CD8-positive, alpha-beta memory T cell (primary cell): ENCODE results near the gene CDH8. TPM values are rescaled to one million over a fixed set of nuclear protein-coding genes. Genes with fewer than 3 reads are reported as not detected.
"Not testable (repeated sequence)": the region's sequence is repeated elsewhere in the genome, so short reads cannot be mapped to it uniquely, and the experiment has no call there.

Source experiments
- CTCF ChIA-PET: fragments of 350-600 bp; sonication (Branson Sonifier 250); formaldehyde crosslinking; loops from one replicate; lab custom pipeline; 2021; ENCODE audit warnings: antibody characterized with exemption; lab: Charles Lee
- POLR2A ChIA-PET: fragments of 350-600 bp; sonication (Branson Sonifier 250); formaldehyde crosslinking; loops from one replicate; lab custom pipeline; 2021; ENCODE audit warnings: antibody characterized with exemption; lab: Charles Lee
- DNase-seq, 5 donors: peaks; one replicate each; pipeline versions ENCODE4 v3.0.0 to v3.0.0-alpha.2; 2020 to 2022; ENCODE audit warnings: mixed read lengths in 1 of 5
- H3K27ac ChIP-seq: one replicate; pipeline ENCODE4 v1.7.0; 2013; ENCODE audit warnings: low read depth, mild to moderate bottlenecking, low read length, moderate library complexity
- H3K27me3 ChIP-seq: 2 replicates; pipeline ENCODE4 v1.7.0; 2013; ENCODE audit warnings: low read length, mild to moderate bottlenecking; ENCODE audit not compliant: insufficient read depth, poor library complexity, severe bottlenecking
- H3K36me3 ChIP-seq: 2 replicates; pipeline ENCODE4 v1.7.0; 2013; ENCODE audit warnings: mild to moderate bottlenecking, low read length, moderate library complexity; ENCODE audit not compliant: insufficient read depth
- H3K4me1 ChIP-seq: 2 replicates; pipeline ENCODE4 v1.7.0; 2013; ENCODE audit warnings: mild to moderate bottlenecking, low read length, moderate library complexity; ENCODE audit not compliant: insufficient read depth
- H3K4me3 ChIP-seq: 2 replicates; pipeline ENCODE4 v1.7.0; 2013; ENCODE audit warnings: mild to moderate bottlenecking, low read length
- H3K9me3 ChIP-seq: 2 replicates; pipeline ENCODE4 v1.7.0; 2013; ENCODE audit warnings: mild to moderate bottlenecking, low read length
- H3K27ac Mint-ChIP-seq, 8 donors: one replicate each; pipeline ENCODE4 v1.8.0; 2020 to 2021; ENCODE audit warnings: mixed read lengths in 8 of 8, mild to moderate bottlenecking in 6 of 8, inconsistent platforms in 3 of 8, moderate library complexity in 3 of 8
- H3K27me3 Mint-ChIP-seq, 2 donors: one replicate each; pipeline ENCODE4 v1.8.0; 2020 to 2021; ENCODE audit warnings: mixed read lengths in 2 of 2, mild to moderate bottlenecking in 1 of 2, moderate library complexity in 1 of 2
- H3K36me3 Mint-ChIP-seq, 3 donors: one replicate each; pipeline ENCODE4 v1.8.0; 2020 to 2021; ENCODE audit warnings: mixed read lengths in 3 of 3, inconsistent platforms in 1 of 3, mild to moderate bottlenecking in 1 of 3
- H3K4me1 Mint-ChIP-seq, 3 donors: one replicate each; pipeline ENCODE4 v1.8.0; 2020 to 2021; ENCODE audit warnings: mixed read lengths in 3 of 3, inconsistent platforms in 1 of 3, mild to moderate bottlenecking in 1 of 3
- H3K4me3 Mint-ChIP-seq, 7 donors: one replicate each; pipeline ENCODE4 v1.8.0; 2020 to 2021; ENCODE audit warnings: mixed read lengths in 7 of 7, mild to moderate bottlenecking in 6 of 7, moderate library complexity in 4 of 7, inconsistent platforms in 2 of 7
- H3K9me3 Mint-ChIP-seq, 5 donors: one replicate each; pipeline ENCODE4 v1.8.0; 2020 to 2022; ENCODE audit warnings: mixed read lengths in 5 of 5, mild to moderate bottlenecking in 3 of 5, moderate library complexity in 2 of 5, inconsistent platforms in 1 of 5
- polyA plus RNA-seq: library from polyadenylated mRNA; unstranded; fragments of 300-500 nt; fragmentation: Illumina TruSeq; gene quantifications from one replicate; pipeline ENCODE4 v1.2.3, GENCODE V29; 2021
- total RNA-seq, 2 experiments: library from RNA; stranded (reverse); gene quantifications; one replicate each; pipeline ENCODE4 v1.2.3, GENCODE V29; 2021

The CDH8 gene
- total and polyA plus RNA-seq, 3 experiments from 2014 or later = not detected

DNA sequence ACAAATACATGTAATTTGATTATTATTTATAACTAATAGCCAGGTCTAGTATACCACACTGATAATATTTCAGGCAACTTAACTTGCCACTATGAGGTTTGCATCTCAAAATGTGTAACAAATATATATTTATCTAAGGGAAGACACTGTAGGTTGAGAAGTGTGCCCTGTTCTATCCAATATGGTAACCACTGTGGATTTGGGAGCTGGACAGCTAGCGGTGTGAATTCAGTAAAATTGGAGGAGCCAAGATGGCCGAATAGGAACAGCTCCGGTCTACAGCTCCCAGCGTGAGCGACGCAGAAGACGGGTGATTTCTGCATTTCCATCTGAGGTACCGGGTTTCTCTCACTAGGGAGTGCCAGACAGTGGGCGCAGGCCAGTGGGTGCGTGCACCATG lies 235.0 kb downstream of the CDH8 start:
- H3K9me3 ChIP-seq, DNase-seq, H3K27me3 Mint-ChIP-seq, H3K27me3 ChIP-seq, POLR2A ChIA-PET, H3K36me3 Mint-ChIP-seq, H3K4me1 Mint-ChIP-seq, H3K27ac ChIP-seq, H3K4me1 ChIP-seq, H3K36me3 ChIP-seq, H3K4me3 Mint-ChIP-seq, H3K27ac Mint-ChIP-seq, CTCF ChIA-PET, H3K4me3 ChIP-seq: not testable (repeated sequence)
- H3K9me3 Mint-ChIP-seq = peaks cover 2 to 25% (median 14%) of the 10 kb centered on the region in 5 donors

- POLR2A ChIA-PET = no interaction called here
- H3K4me1 ChIP-seq = no peaks in the 10 kb centered on the region
- no peak overlapping the region for H3K27ac Mint-ChIP-seq
These were observed 237.5 kb downstream of the CDH8 start for GRCh38 chr16:61798741-61799140.

GRCh38 chr16:61797961-61798507 lies 238.2 kb downstream of the CDH8 start:
- Mint-ChIP-seq H3K4me1 (no peaks in the 10 kb centered on the region), H3K27ac (no peak overlapping the region), H3K36me3 (no peaks in the 10 kb centered on the region), H3K27me3 (no peaks in the 10 kb centered on the region), H3K9me3 (peaks cover 8 to 41% (median 29%) of the 10 kb centered on the region in 5 donors), H3K4me3 (no peak overlapping the region)
- no peaks in the 10 kb centered on the region for H3K9me3 ChIP-seq
- no peaks in the 10 kb centered on the region for H3K27me3 ChIP-seq
- ChIA-PET POLR2A (no interaction called here), CTCF (no interaction called here)
- DNase-seq = no peak
- no peaks in the 10 kb centered on the region for H3K36me3 ChIP-seq
- no peaks in the 10 kb centered on the region for H3K4me1 ChIP-seq
- no peak overlapping the region for H3K27ac ChIP-seq
- no peak overlapping the region for H3K4me3 ChIP-seq

More at GRCh38 chr16:61798741-61799140, 237.5 kb downstream of the CDH8 start:
- Mint-ChIP-seq H3K4me1 (no peaks in the 10 kb centered on the region), H3K4me3 (no peak overlapping the region), H3K9me3 (peaks cover 8 to 41% (median 23%) of the 10 kb centered on the region in 5 donors), H3K36me3 (no peaks in the 10 kb centered on the region), H3K27me3 (no peaks in the 10 kb centered on the region)
- Histone ChIP-seq H3K27ac (no peak overlapping the region), H3K4me3 (no peak overlapping the region), H3K9me3 (no peaks in the 10 kb centered on the region), H3K27me3 (no peaks in the 10 kb centered on the region), H3K36me3 (no peaks in the 10 kb centered on the region)
- CTCF ChIA-PET = no interaction called here
- no peak for DNase-seq

DNA sequence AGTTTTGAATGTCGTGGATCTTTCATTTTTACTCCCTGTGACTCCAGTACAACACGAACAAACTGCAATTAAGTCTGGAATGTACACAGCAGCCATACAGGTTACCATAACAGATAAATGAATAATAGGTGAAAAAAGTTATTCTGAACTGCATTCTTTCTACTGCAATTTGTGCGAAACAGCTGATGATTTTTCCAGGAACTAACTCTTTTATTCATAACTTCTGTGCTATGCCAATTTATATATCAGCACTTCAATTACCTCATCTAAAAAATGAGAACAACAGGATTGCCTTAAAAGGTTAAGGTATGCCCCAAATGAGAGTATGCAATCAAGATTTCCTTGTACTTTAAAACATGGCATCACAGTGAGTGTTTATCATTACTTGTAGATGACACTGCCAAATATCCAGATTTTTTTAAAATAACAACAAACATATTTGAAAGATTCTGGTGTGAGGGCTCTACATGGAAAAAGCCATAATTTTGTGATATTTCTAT lies 238.9 kb downstream of the CDH8 start:
- Mint-ChIP-seq H3K9me3 (peaks cover 8 to 44% (median 33%) of the 10 kb centered on the region in 5 donors), H3K4me3 (no peak overlapping the region), H3K4me1 (no peaks in the 10 kb centered on the region), H3K27me3 (no peaks in the 10 kb centered on the region), H3K27ac (no peak overlapping the region), H3K36me3 (no peaks in the 10 kb centered on the region)
- Histone ChIP-seq H3K36me3 (no peaks in the 10 kb centered on the region), H3K27ac (no peak overlapping the region), H3K4me1 (no peaks in the 10 kb centered on the region), H3K9me3 (no peaks in the 10 kb centered on the region), H3K27me3 (no peaks in the 10 kb centered on the region), H3K4me3 (no peak overlapping the region)
- CTCF ChIA-PET = no interaction called here
- POLR2A ChIA-PET = no interaction called here
- DNase-seq = no peak

DNA sequence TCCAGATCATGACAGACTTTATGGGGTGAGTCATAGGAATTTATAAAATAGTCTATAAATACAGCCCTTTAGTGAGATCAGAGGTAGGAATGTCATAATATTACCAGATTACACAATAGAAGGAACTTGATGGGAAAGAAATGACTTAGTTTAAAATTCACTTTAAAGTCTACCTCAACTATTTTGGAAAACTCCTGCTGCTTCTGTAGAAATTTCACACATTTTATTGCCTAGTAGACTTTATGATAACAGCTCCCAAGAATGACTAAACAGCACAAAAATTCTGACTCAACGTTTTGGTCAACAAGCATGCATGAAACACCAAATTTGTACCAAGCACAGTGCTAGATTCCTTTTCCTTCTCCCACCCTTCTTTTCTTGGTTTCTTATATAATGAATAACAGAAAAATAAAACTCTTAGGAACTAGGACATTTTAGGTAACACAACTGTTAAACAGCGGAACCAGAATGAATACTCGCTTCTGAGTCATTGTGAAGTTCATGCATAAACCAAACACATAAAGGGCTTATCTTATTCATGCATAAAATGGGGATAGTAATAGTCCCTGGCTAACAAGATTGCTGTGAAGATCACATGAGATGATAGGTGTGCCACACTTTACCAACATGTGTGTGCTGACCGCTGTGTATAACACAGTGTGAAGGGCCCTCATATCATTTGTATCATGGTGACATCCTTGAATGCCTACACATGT lies 243.9 kb downstream of the CDH8 start:
- Histone ChIP-seq H3K4me1 (no peaks in the 10 kb centered on the region), H3K27me3 (no peaks in the 10 kb centered on the region), H3K9me3 (peaks cover 7% of the 10 kb centered on the region), H3K27ac (no peak overlapping the region), H3K4me3 (no peak overlapping the region), H3K36me3 (no peaks in the 10 kb centered on the region)
- POLR2A ChIA-PET = no interaction called here
- H3K4me1 Mint-ChIP-seq = no peaks in the 10 kb centered on the region
- DNase-seq = no peak
- peaks cover 10 to 47% (median 26%) of the 10 kb centered on the region in 5 donors for H3K9me3 Mint-ChIP-seq
- CTCF ChIA-PET = no interaction called here
- H3K27ac Mint-ChIP-seq = no peak overlapping the region
- H3K4me3 Mint-ChIP-seq = no peak overlapping the region
- no peaks in the 10 kb centered on the region for H3K27me3 Mint-ChIP-seq
- H3K36me3 Mint-ChIP-seq = no peaks in the 10 kb centered on the region

GRCh38 chr16:61791464-61791863 lies 244.8 kb downstream of the CDH8 start:
- H3K36me3 Mint-ChIP-seq = no peaks in the 10 kb centered on the region
- peaks cover 10 to 43% (median 26%) of the 10 kb centered on the region in 5 donors for H3K9me3 Mint-ChIP-seq
- Histone ChIP-seq H3K36me3 (no peaks in the 10 kb centered on the region), H3K4me1 (no peaks in the 10 kb centered on the region), H3K4me3 (no peak overlapping the region), H3K9me3 (peaks cover 7% of the 10 kb centered on the region), H3K27ac (no peak overlapping the region), H3K27me3 (no peaks in the 10 kb centered on the region)
- H3K27me3 Mint-ChIP-seq = no peaks in the 10 kb centered on the region
- ChIA-PET CTCF (no interaction called here), POLR2A (no interaction called here)
- H3K4me1 Mint-ChIP-seq = no peaks in the 10 kb centered on the region
- no peak for DNase-seq
- H3K27ac Mint-ChIP-seq = no peak overlapping the region
- no peak overlapping the region for H3K4me3 Mint-ChIP-seq

- POLR2A ChIA-PET, H3K27ac ChIP-seq, H3K27me3 Mint-ChIP-seq, H3K27me3 ChIP-seq, DNase-seq, H3K36me3 ChIP-seq, CTCF ChIA-PET, H3K4me3 ChIP-seq, H3K4me1 ChIP-seq, H3K4me1 Mint-ChIP-seq, H3K4me3 Mint-ChIP-seq, H3K9me3 ChIP-seq, H3K36me3 Mint-ChIP-seq: not testable (repeated sequence)
- Mint-ChIP-seq H3K27ac (peak overlapping the region in 1 of 8 donors; percentile 46), H3K9me3 (peaks cover 8 to 26% (median 23%) of the 10 kb centered on the region in 5 donors)
These were observed 254.4 kb downstream of the CDH8 start for GRCh38 chr16:61781855-61782254.

GRCh38 chr16:61780161-61780560 lies 256.1 kb downstream of the CDH8 start:
- Mint-ChIP-seq H3K27ac (no peak overlapping the region), H3K4me3 (no peak overlapping the region), H3K4me1 (no peaks in the 10 kb centered on the region), H3K27me3 (no peaks in the 10 kb centered on the region), H3K9me3 (peaks cover 8 to 34% (median 25%) of the 10 kb centered on the region in 5 donors), H3K36me3 (no peaks in the 10 kb centered on the region)
- ChIA-PET CTCF (no interaction called here), POLR2A (no interaction called here)
- Histone ChIP-seq H3K27ac (no peak overlapping the region), H3K27me3 (no peaks in the 10 kb centered on the region), H3K36me3 (no peaks in the 10 kb centered on the region), H3K9me3 (no peaks in the 10 kb centered on the region), H3K4me1 (no peaks in the 10 kb centered on the region), H3K4me3 (no peak overlapping the region)
- no peak for DNase-seq
